Liver (tissue), 3 donors: ENCODE results near the gene VWA3B.

Experiments
- CTCF ChIP-seq: fragments of 150-350 bp; IDR thresholded peaks from 2 replicates; pipeline ENCODE4 v1.5.1; 2017; ENCODE audit warnings: improper control_type of control experiment, low read depth, low read length; ENCODE audit not compliant: missing input control
- EGR1 ChIP-seq, 2 donors: IDR thresholded peaks; 2 replicates each; pipeline ENCODE4 v1.6.1; 2016 to 2018; ENCODE audit warnings: antibody characterized with exemption in 2 of 2, low read depth in 2 of 2
- GABPA ChIP-seq, 2 donors: IDR thresholded peaks in 1 of 2; conservative IDR thresholded peaks in 1 of 2; 2 replicates each; pipeline ENCODE4 v1.6.1; 2016; ENCODE audit warnings: antibody characterized with exemption in 2 of 2, mild to moderate bottlenecking in 1 of 2, moderate library complexity in 1 of 2
- HNF4G ChIP-seq: IDR thresholded peaks from 2 replicates; pipeline ENCODE4 v1.6.1; 2016; ENCODE audit warnings: antibody characterized with exemption
- JUND ChIP-seq, 2 donors: IDR thresholded peaks; 2 replicates each; pipeline ENCODE4 v1.6.1; 2016; ENCODE audit warnings: antibody characterized with exemption in 2 of 2
- SP1 ChIP-seq: IDR thresholded peaks from 2 replicates; pipeline ENCODE4 v1.6.1; 2018; ENCODE audit warnings: antibody characterized with exemption, mild to moderate bottlenecking
- YY1 ChIP-seq: IDR thresholded peaks from 2 replicates; pipeline ENCODE4 v1.6.1; 2016; ENCODE audit warnings: antibody characterized with exemption, mild to moderate bottlenecking
- TF ChIP-seq, protein P1 (sequence below): IDR thresholded peaks from 2 replicates; pipeline ENCODE4 v1.6.1; 2016; ENCODE audit warnings: antibody characterized with exemption, mild to moderate bottlenecking
- donor health status: healthy.
- donor health status: healthy.

- TF ChIP-seq CTCF (no peak), EGR1 (IDR thresholded peaks at IDR 0.05; ENCODE audit: low read depth in 2 of 2) (no peak), SP1 (no peak), HNF4G (no peak), JUND (IDR thresholded peaks at IDR 0.05) (no peak), GABPA (IDR thresholded peaks at IDR 0.05 in 1 of 2, conservative IDR thresholded peaks at IDR 0.05 in 1 of 2) (no peak), YY1 (no peak)
- TF ChIP-seq, protein P1, sequence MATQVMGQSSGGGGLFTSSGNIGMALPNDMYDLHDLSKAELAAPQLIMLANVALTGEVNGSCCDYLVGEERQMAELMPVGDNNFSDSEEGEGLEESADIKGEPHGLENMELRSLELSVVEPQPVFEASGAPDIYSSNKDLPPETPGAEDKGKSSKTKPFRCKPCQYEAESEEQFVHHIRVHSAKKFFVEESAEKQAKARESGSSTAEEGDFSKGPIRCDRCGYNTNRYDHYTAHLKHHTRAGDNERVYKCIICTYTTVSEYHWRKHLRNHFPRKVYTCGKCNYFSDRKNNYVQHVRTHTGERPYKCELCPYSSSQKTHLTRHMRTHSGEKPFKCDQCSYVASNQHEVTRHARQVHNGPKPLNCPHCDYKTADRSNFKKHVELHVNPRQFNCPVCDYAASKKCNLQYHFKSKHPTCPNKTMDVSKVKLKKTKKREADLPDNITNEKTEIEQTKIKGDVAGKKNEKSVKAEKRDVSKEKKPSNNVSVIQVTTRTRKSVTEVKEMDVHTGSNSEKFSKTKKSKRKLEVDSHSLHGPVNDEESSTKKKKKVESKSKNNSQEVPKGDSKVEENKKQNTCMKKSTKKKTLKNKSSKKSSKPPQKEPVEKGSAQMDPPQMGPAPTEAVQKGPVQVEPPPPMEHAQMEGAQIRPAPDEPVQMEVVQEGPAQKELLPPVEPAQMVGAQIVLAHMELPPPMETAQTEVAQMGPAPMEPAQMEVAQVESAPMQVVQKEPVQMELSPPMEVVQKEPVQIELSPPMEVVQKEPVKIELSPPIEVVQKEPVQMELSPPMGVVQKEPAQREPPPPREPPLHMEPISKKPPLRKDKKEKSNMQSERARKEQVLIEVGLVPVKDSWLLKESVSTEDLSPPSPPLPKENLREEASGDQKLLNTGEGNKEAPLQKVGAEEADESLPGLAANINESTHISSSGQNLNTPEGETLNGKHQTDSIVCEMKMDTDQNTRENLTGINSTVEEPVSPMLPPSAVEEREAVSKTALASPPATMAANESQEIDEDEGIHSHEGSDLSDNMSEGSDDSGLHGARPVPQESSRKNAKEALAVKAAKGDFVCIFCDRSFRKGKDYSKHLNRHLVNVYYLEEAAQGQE: no peak
Measured at GRCh38 chr2:98245491-98245890, 158.5 kb downstream of the VWA3B start.
